Lower leg skin (tissue), 4 donors: Measurements from ENCODE around the gene ABHD5. TPM values are rescaled to one million over a fixed set of nuclear protein-coding genes. Genes with fewer than 3 reads are reported as not detected.

Experiments used
- DNase-seq, 2 donors: peaks; one replicate each; pipeline ENCODE4 v3.0.0-alpha.2; 2019; ENCODE audit warnings: low spot score in 2 of 2
- H3K4me3 ChIP-seq: fragments of 200-600 bp; sonication (generic); 2 replicates; pipeline ENCODE4 v1.5.1; 2017; ENCODE audit warnings: mild to moderate bottlenecking, low read depth; ENCODE audit not compliant: poor library complexity, severe bottlenecking
- POLR2A ChIP-seq, 2 donors: fragments of 450-650 bp; IDR thresholded peaks; one replicate each; pipeline ENCODE4 v1.6.1; 2016 to 2017; ENCODE audit warnings: antibody characterized with exemption in 2 of 2, mild to moderate bottlenecking in 1 of 2, moderate library complexity in 1 of 2
- WGBS, 2 donors: methylation state at CpG; one replicate each; pipeline ENCODE4 v1.1.5; 2018; 5-methylcytosine and 5-hydroxymethylcytosine counted together
- intact Hi-C: fragments of 100-400 bp; cut with DNase I; formaldehyde crosslinking; loops from one replicate; pipeline ENCODE4 v1.15.0; 2023; ENCODE audit warnings: low total_unique reads
- total RNA-seq, 4 donors: library from RNA; depleted of rRNA; stranded (reverse); fragments of >200 nt; gene quantifications; one replicate each; pipeline ENCODE4 v1.1.0, GENCODE V29; 2016
- TF ChIP-seq, protein P1 (sequence below), 3 donors: fragments of 450-650 bp; IDR thresholded peaks; one replicate each; pipeline ENCODE4 v1.5.1; 2016; ENCODE audit warnings: antibody characterized with exemption in 3 of 3, mild to moderate bottlenecking in 3 of 3, moderate library complexity in 2 of 3

Gene ABHD5
- total RNA-seq, 4 donors from 2014 or later = 109 to 132 (median 118) TPM

DNA sequence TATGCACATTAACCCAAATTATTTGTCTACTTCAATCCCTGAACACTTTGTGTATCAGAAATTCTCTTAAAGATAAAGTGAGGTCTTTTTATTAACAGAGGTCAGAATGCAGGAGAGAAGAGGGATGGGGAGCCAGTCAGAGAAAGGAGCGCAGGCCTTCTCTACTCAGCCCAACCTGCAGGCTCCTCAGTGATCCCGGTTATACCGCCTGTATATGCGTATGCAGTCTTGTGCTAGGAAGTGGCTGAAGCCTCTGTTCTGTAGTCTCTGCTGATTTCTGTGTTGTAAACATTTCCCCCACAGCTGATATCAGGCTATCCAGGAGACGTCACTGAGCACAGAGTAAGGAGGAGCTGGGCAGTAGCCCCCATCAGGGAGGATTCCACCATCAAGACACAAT is 57.9 kb downstream of the ABHD5 start:
- H3K4me3 ChIP-seq = no peak overlapping the region
- peak in 1 of 2 donors; percentile 29 for DNase-seq
- TF ChIP-seq, protein P1, sequence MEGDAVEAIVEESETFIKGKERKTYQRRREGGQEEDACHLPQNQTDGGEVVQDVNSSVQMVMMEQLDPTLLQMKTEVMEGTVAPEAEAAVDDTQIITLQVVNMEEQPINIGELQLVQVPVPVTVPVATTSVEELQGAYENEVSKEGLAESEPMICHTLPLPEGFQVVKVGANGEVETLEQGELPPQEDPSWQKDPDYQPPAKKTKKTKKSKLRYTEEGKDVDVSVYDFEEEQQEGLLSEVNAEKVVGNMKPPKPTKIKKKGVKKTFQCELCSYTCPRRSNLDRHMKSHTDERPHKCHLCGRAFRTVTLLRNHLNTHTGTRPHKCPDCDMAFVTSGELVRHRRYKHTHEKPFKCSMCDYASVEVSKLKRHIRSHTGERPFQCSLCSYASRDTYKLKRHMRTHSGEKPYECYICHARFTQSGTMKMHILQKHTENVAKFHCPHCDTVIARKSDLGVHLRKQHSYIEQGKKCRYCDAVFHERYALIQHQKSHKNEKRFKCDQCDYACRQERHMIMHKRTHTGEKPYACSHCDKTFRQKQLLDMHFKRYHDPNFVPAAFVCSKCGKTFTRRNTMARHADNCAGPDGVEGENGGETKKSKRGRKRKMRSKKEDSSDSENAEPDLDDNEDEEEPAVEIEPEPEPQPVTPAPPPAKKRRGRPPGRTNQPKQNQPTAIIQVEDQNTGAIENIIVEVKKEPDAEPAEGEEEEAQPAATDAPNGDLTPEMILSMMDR (IDR thresholded peaks at IDR 0.05) = no peak
- no peak for TF ChIP-seq POLR2A (IDR thresholded peaks at IDR 0.05)
- intact Hi-C loops = no loop called here
- 88% methylated on average over 5 of the region's 5 CpGs for WGBS, 2 donors

DNA sequence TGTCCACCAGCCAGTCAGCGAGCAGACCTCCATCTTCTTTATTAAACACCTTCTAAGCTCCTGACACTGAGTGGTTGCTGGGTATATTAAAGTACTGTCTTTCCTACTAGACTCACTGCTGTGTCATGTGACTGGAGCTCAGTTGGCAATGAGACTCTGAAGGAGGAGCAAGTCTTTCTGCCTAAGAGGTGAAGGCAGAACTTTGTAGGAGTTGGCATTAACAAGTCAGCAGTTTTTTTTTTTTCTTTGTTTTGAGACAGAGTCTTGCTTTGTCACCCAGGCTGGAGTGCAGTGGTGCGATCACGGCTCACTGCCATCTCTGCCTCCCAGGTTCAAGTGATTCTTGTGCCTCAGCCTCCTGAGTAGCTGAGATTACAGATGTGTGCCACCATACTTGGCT is 62.2 kb downstream of the ABHD5 start:
- no peak overlapping the region for H3K4me3 ChIP-seq
- WGBS, 2 donors = 96 to 98% methylated on average over 3 of the region's 3 CpGs
- TF ChIP-seq, protein P1 (IDR thresholded peaks at IDR 0.05) = no peak
- TF ChIP-seq POLR2A (IDR thresholded peaks at IDR 0.05) = no peak
- no peak for DNase-seq
- intact Hi-C loops = no loop called here

DNA sequence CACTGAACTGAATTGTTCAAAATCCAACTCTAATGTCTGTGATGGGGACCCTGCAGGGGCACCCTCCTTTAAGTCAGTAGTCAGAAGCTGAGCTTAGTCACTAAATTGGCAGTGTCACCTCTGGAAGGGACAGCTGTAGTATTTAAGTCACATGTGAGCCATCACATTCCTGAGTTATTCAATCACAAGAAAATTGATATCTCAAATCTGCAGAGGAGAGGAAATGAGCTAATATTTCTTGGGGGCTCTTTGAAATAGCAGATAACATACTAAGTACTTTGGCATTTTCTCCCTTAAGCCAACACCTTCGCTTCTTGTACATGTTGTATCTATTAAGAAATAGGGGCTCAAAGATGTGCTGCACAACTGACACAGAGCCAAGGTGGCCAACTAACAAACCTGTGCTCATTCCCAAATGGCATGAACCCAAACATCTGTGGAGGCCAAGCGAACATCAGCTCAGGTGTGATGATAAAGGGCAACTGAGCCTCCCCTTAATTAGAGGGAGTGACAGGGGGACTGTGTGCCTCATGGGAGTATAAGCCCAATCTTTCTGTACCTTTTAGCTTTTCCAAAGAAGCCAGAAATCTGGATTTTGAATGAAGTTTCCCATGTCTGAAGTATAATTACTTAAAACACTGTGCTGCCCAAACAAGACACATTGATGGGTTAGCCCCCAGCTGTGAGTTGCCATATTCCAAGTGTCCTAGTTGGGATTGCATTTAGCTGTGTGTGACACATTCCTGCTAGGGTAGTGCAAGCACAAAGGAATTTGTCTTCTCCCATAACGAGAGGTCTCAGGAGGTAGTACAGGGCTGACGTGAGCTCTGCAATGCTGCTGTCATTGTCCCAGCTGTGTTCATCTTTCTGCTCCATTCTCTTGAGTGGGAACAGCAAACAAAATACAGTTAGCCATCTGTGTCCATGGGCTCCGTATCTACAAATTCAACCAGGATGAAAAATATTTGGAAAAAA is 63.3 kb downstream of the ABHD5 start:
- H3K4me3 ChIP-seq = no peak overlapping the region
- intact Hi-C loops = no loop called here
- no peak for TF ChIP-seq POLR2A (IDR thresholded peaks at IDR 0.05)
- TF ChIP-seq, protein P1 (IDR thresholded peaks at IDR 0.05) = no peak
- DNase-seq = no peak
- WGBS, 2 donors = 63 to 73% methylated on average over 5 of the region's 5 CpGs

DNA sequence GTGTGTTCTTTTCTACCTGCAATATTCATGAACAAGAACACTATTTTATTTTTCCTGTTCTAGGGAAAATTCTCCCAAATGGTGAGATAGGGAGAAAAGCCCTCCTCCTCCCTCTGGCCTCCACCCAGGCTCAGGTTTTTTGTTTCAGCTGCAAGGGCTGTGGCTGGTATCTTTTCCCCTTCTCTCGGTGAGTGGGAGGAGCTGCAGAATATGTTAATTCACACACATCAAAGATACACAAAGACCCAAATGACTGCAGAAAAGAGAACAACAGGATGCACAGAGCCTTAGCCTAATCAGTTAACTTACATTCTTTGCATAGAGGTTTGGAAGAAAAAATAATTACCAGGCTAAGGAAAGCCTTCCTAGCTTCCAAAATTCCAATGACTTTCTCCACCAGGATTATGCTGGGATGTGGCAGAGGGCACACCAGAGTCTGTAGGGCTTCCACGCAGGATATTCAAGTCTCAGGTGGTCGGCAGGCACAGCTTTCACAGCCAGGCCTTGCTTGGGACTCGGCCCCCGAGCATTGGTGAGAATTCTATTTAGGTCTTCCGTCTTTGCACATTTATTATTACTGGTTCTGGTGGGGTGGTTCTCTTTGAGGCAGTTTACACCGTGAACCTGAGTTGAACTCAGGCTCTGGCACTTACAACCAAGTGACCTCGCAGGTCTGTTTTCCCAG is 64.9 kb downstream of the ABHD5 start:
- DNase-seq = no peak
- TF ChIP-seq, protein P1 (IDR thresholded peaks at IDR 0.05) = no peak
- TF ChIP-seq POLR2A (IDR thresholded peaks at IDR 0.05) = no peak
- 83 to 87% methylated on average over 8 of the region's 8 CpGs for WGBS, 2 donors
- intact Hi-C loops = no loop called here
- H3K4me3 ChIP-seq = no peak overlapping the region

DNA sequence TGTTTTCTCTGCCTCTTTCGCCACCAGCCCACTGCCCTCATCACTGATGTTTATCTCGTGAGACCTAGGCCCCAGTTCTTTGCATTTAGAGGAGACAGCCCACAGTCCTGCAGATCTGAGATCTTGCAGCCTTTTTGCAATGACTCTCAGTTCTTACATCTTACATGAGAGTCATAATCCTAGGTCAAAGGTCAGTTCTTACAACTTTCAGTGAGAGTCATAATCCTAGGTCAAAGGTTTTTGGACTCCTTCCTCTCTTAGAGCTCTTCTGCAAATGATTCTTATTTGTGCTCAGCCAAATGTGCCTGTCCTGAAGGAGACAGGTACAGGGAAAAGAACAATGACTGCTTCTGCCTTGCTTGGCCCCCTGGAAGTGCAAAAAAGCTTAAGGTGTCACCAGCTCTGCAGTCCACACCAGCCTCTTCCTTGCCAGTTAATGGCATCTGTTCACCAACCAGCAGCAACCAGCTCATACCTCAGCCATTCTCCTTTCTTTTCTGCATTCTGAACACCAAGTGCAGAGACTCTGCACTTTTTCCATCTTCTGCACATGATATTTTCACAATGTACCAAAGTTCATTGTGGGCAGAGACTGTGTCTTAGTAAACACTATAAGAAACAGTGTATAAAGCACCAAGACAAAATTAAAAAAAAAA is 67.1 kb downstream of the ABHD5 start:
- 93 to 94% methylated on average over 2 of the region's 2 CpGs for WGBS, 2 donors
- intact Hi-C loops = no loop called here
- no peak for TF ChIP-seq POLR2A (IDR thresholded peaks at IDR 0.05)
- TF ChIP-seq, protein P1 (IDR thresholded peaks at IDR 0.05) = no peak
- no peak for DNase-seq
- H3K4me3 ChIP-seq = no peak overlapping the region
